SJSA1 (cell line): Measurements from ENCODE around the gene PPA2. TPM values are rescaled to one million over a fixed set of nuclear protein-coding genes. Genes with fewer than 3 reads are reported as not detected.
"Not testable (repeated sequence)": the region's sequence is repeated elsewhere in the genome, so short reads cannot be mapped to it uniquely, and the experiment has no call there.

Experiments
- DNase-seq, 2 experiments: peaks; one replicate each; pipeline ENCODE4 v3.0.0-alpha.2; 2015 to 2020; ENCODE audit warnings: low spot score in 2 of 2, low read depth in 1 of 2
- H3K27ac ChIP-seq: fragments of 250-450 bp; sonication (Bioruptor Pico); 2 replicates; pipeline ENCODE4 v1.5.1; 2020; ENCODE audit warnings: mild to moderate bottlenecking, moderate library complexity
- H3K27me3 ChIP-seq: fragments of 250-450 bp; sonication (Bioruptor Pico); replicated peaks from 2 replicates; pipeline ENCODE4 v1.5.1; 2020; ENCODE audit warnings: mild to moderate bottlenecking, moderate library complexity
- H3K36me3 ChIP-seq: fragments of 250-450 bp; sonication (Bioruptor Pico); 2 replicates; pipeline ENCODE4 v1.5.1; 2020; ENCODE audit warnings: mild to moderate bottlenecking
- H3K4me1 ChIP-seq: fragments of 250-450 bp; sonication (Bioruptor Pico); replicated peaks from 2 replicates; pipeline ENCODE4 v1.6.1; 2021; ENCODE audit warnings: mild to moderate bottlenecking
- H3K4me3 ChIP-seq: fragments of 250-450 bp; sonication (Bioruptor Pico); 2 replicates; pipeline ENCODE4 v1.5.1; 2020; ENCODE audit warnings: mild to moderate bottlenecking
- H3K9me3 ChIP-seq: fragments of 250-450 bp; sonication (Bioruptor Pico); replicated peaks from 2 replicates; pipeline ENCODE4 v1.5.1; 2020; ENCODE audit warnings: mild to moderate bottlenecking
- total RNA-seq: library from RNA; depleted of rRNA; stranded (reverse); fragments of >200 nt; shearing (Covaris generic); gene quantifications from 2 replicates; pipeline ENCODE4 v1.2.3, GENCODE V29; 2014

The PPA2 gene
- total RNA-seq, 1 experiment from 2014 or later: 104 TPM

DNA sequence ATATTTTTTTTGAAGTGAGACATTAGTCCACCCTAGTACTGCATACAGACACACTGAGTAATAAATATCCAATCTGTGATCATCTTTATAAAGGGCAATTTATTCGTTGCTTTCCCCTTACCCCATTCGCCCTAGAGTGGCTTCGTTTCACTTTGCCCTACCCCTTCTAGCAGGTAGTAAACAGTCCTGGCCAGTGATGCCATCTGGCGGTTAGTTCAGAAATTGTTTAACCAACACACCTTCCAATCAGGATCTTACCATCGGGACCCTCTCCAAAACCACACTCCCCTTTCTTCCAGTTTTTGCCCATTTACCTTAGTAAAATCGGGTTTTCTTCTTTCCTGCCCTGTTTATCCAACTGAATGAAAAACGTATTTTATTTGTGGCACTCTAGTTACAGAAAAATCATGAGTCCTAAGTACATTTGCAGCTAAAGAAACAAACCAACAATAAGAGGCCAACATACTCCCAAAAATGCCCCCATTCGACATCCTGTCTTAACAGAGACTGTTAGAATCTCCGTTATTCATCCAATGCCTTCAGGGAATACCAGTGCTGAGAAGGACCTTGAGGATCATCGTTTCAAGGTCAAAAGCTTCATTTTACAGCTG lies 2.2 kb downstream of the PPA2 start:
- Histone ChIP-seq H3K4me1 (peaks cover 21% of the 10 kb centered on the region), H3K27ac (no peak overlapping the region)
- peak; percentile 62 to 67 for DNase-seq

GRCh38 chr4:105470766-105471165 lies 3.1 kb downstream of the PPA2 start:
- Histone ChIP-seq H3K9me3 (no peaks in the 10 kb centered on the region), H3K27me3 (no peaks in the 10 kb centered on the region), H3K27ac (no peak overlapping the region), H3K4me1 (peaks cover 21% of the 10 kb centered on the region), H3K4me3 (no peak overlapping the region), H3K36me3 (peaks cover 8% of the 10 kb centered on the region)
- DNase-seq: no peak

More for the DNA sequence above, 2.2 kb downstream of the PPA2 start:
- H3K27me3 ChIP-seq: no peaks in the 10 kb centered on the region
- no peaks in the 10 kb centered on the region for H3K9me3 ChIP-seq
- peaks cover 8% of the 10 kb centered on the region for H3K36me3 ChIP-seq
- no peak overlapping the region; the same call in 1 of the 2 replicates for H3K4me3 ChIP-seq

DNA sequence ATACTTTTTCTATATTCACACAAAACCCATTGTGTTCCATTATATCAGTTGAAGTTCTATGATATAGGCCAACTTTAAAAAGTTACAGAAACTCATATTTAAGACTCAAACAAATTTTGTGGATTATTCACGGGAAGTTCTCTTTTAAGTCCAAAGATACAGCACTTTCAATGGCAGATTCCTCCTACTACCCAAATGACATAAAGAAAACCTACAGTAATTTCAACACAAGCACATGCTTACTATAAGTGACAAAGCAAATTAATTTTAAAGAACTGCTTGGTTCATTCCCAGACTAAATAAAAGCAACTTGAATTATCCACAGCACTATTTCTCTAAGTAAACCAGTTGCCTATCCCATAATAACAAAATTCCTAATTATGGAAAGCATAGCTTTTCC lies 4.1 kb downstream of the PPA2 start:
- no peak for DNase-seq
- H3K4me1 ChIP-seq: peaks cover 21% of the 10 kb centered on the region
- H3K27ac ChIP-seq: no peak overlapping the region

GRCh38 chr4:105466580-105466979 lies 7.3 kb downstream of the PPA2 start:
- no peak overlapping the region for H3K4me3 ChIP-seq
- H3K36me3 ChIP-seq: peaks cover 2% of the 10 kb centered on the region; the same call in 1 of the 2 replicates
- H3K4me1 ChIP-seq: peaks cover 6% of the 10 kb centered on the region; the same call in 1 of the 2 replicates
- H3K9me3 ChIP-seq: no peaks in the 10 kb centered on the region
- no peak overlapping the region for H3K27ac ChIP-seq
- no peaks in the 10 kb centered on the region for H3K27me3 ChIP-seq
- DNase-seq: no peak

More for the DNA sequence above, 4.1 kb downstream of the PPA2 start:
- Histone ChIP-seq H3K36me3 (peaks cover 8% of the 10 kb centered on the region), H3K27me3 (no peaks in the 10 kb centered on the region), H3K9me3 (no peaks in the 10 kb centered on the region), H3K4me3 (no peak overlapping the region)

DNA sequence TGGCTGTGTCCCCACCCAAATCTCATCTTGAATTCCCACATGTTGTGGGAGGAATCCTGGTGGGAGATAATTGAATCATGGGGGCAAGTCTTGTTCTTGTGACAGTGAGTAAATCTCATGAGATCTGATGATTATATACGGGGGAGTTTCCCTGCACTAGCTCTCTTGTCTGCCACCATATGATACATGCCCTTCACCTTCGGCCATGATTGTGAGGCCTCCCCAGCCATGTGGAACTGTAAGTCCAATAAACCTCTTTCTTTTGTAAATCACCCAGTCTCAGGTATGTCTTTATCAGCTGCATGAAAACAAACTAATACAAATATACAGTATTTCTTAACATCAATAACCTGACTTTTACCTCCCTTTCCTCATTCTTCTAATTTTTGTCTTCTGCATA lies 9.3 kb downstream of the PPA2 start:
- not testable (repeated sequence) for H3K27ac ChIP-seq, H3K4me3 ChIP-seq, H3K9me3 ChIP-seq, DNase-seq, H3K27me3 ChIP-seq, H3K36me3 ChIP-seq, H3K4me1 ChIP-seq

- Histone ChIP-seq H3K9me3 (no peaks in the 10 kb centered on the region), H3K36me3 (peaks cover 2% of the 10 kb centered on the region; the same call in 1 of the 2 replicates), H3K27ac (no peak overlapping the region), H3K27me3 (no peaks in the 10 kb centered on the region), H3K4me3 (no peak overlapping the region), H3K4me1 (no peaks in the 10 kb centered on the region)
- no peak for DNase-seq
Measured at GRCh38 chr4:105462576-105462975, 11.3 kb downstream of the PPA2 start.

GRCh38 chr4:105461621-105462382 lies 12.1 kb downstream of the PPA2 start:
- no peak overlapping the region for H3K4me3 ChIP-seq
- no peaks in the 10 kb centered on the region for H3K9me3 ChIP-seq
- DNase-seq: no peak
- peaks cover 2% of the 10 kb centered on the region; the same call in 1 of the 2 replicates for H3K36me3 ChIP-seq
- no peak overlapping the region for H3K27ac ChIP-seq
- H3K27me3 ChIP-seq: no peaks in the 10 kb centered on the region
- H3K4me1 ChIP-seq: no peaks in the 10 kb centered on the region

DNA sequence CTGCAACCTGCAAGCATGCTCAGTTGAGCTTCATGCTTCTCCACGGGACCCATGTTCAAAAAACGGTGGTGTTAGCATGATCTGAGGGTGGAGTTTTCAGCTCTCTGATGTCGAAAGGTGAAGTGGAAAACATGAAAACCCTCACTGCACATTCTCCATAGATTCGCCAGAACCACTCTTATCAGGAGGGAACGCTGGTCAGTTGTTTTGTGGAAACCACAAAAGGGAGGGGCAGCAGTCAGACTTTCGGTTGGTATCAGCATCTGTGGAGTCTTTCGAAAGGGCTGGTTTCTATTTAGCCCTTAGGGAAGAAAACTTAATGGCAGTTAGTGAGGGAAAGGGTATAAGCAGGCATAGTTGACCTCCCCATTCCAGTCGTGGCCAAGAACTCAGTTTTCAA lies 12.6 kb downstream of the PPA2 start:
- no peaks in the 10 kb centered on the region for H3K27me3 ChIP-seq
- H3K36me3 ChIP-seq: peaks cover 5% of the 10 kb centered on the region; the same call in 1 of the 2 replicates
- H3K4me3 ChIP-seq: no peak overlapping the region
- no peak overlapping the region for H3K27ac ChIP-seq
- H3K4me1 ChIP-seq: no peaks in the 10 kb centered on the region
- H3K9me3 ChIP-seq: no peaks in the 10 kb centered on the region
- no peak for DNase-seq

- no peak for DNase-seq
Measured at GRCh38 chr4:105460306-105460705, 13.6 kb downstream of the PPA2 start.

GRCh38 chr4:105458541-105458940 lies 15.3 kb downstream of the PPA2 start:
- H3K9me3 ChIP-seq, H3K4me1 ChIP-seq, H3K27me3 ChIP-seq, H3K4me3 ChIP-seq, DNase-seq, H3K36me3 ChIP-seq, H3K27ac ChIP-seq: not testable (repeated sequence)

More at GRCh38 chr4:105460306-105460705, 13.6 kb downstream of the PPA2 start:
- H3K4me1 ChIP-seq: no peaks in the 10 kb centered on the region
- H3K27ac ChIP-seq: no peak overlapping the region
- no peaks in the 10 kb centered on the region for H3K27me3 ChIP-seq
- no peak overlapping the region for H3K4me3 ChIP-seq
- H3K9me3 ChIP-seq: no peaks in the 10 kb centered on the region
- peaks cover 12% of the 10 kb centered on the region; the same call in 1 of the 2 replicates for H3K36me3 ChIP-seq

- Histone ChIP-seq H3K9me3 (no peaks in the 10 kb centered on the region), H3K27me3 (no peaks in the 10 kb centered on the region), H3K36me3 (peaks cover 9% of the 10 kb centered on the region), H3K4me1 (no peaks in the 10 kb centered on the region), H3K27ac (no peak overlapping the region), H3K4me3 (no peak overlapping the region)
- no peak for DNase-seq
Measured at GRCh38 chr4:105458001-105458400, 15.9 kb downstream of the PPA2 start.

- no peak for DNase-seq
- Histone ChIP-seq H3K4me3 (no peak overlapping the region), H3K36me3 (peaks cover 13% of the 10 kb centered on the region), H3K27ac (no peak overlapping the region), H3K4me1 (no peaks in the 10 kb centered on the region), H3K27me3 (no peaks in the 10 kb centered on the region), H3K9me3 (no peaks in the 10 kb centered on the region)
Measured at GRCh38 chr4:105455998-105456397, 17.9 kb downstream of the PPA2 start.

- H3K36me3 ChIP-seq: peaks cover 13% of the 10 kb centered on the region
- H3K4me3 ChIP-seq: no peak overlapping the region
- no peaks in the 10 kb centered on the region for H3K9me3 ChIP-seq
- H3K27ac ChIP-seq: no peak overlapping the region
- no peak for DNase-seq
- no peaks in the 10 kb centered on the region for H3K4me1 ChIP-seq
- no peaks in the 10 kb centered on the region for H3K27me3 ChIP-seq
Measured at GRCh38 chr4:105455182-105455581, 18.7 kb downstream of the PPA2 start.

DNA sequence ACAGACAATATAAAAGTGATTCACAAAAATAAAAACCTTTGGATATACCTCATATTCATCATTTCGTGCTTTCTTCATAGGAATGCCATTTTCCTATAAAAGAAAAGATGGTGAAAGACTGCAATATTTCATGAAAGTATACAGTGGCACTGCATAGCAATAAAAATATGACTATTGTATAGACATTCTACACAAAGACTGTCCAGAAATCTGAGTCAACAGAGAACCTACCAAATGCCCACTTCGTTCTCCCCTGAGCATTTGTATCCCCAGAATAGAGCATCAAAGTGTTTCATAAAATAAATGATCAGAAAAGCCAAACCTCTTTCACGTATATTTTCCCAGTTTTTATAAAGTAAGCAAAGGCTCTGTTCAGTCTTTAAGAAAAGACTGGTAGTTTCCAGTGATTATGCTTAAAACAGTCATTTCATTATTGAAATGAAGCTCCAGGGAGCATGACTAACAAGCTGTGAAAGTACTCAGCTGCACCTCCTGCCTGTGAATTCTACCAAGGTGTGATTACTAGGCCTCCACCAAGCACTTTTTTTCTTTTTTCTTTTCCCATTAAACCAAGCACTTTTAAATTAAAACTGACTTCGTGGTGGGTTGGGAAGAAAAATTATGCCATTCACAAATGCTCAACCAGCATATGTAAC lies 20.2 kb downstream of the PPA2 start:
- no peaks in the 10 kb centered on the region for H3K27me3 ChIP-seq
- peaks cover 13% of the 10 kb centered on the region for H3K36me3 ChIP-seq
- no peak for DNase-seq
- no peak overlapping the region for H3K27ac ChIP-seq
- H3K9me3 ChIP-seq: no peaks in the 10 kb centered on the region
- no peak overlapping the region for H3K4me3 ChIP-seq
- no peaks in the 10 kb centered on the region for H3K4me1 ChIP-seq
